Measurements from ENCODE around the gene KCTD14. TPM values are rescaled to one million over a fixed set of nuclear protein-coding genes. Genes with fewer than 3 reads are reported as not detected.
"Not testable (repeated sequence)": the region's sequence is repeated elsewhere in the genome, so short reads cannot be mapped to it uniquely, and the experiment has no call there.

Gene KCTD14
- polyA plus RNA-seq, 1 donor, result 1.0 TPM

DNA sequence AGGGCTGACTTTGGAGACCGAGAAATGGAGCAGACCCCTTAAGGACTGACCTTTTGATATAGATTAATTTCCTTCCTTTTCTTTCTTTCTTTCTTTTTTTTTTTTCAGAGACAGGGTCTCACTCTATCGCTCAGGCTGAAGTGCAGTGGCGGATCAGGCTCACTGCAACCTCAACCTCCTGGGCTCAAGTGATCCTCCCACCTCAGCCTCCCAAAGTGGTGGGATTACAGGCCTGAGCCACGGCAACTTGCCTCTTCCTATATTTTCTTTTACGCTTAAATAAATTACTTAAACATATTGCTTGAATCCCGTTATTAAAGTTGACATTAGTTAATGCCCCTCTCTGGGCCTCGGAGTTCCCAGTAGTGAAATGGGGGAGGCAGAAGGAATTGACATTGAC, 350 bp upstream of the KCTD14 start:
- no peak for DNase-seq (ENCODE audit: low read depth)

- DNase-seq (ENCODE audit: low read depth), result no peak
Observed at GRCh38 chr11:78021611-78022010, 1.5 kb downstream of the KCTD14 start.

GRCh38 chr11:78020246-78020645, 2.8 kb downstream of the KCTD14 start:
- no peak for DNase-seq (ENCODE audit: low read depth)

DNA sequence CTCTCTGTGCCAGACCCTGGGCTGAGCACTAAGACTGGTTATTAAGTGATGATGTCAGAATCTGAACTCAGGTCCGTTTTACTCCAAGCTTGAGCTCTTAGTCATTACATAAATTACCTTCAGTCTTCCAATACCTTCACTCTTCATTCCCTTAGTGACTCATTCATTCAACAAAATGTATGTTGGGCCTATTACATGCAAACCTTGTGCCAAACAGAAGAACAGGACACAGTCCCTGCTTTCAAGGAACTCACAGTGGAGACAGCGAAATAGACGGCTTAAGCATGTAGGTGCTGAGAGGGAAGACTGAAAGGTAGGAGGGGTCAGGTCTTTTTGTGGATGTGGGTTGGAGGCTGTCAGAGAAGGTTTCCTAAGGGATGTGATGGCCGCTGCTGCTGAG, 3.3 kb downstream of the KCTD14 start:
- DNase-seq (ENCODE audit: low read depth), result no peak

GRCh38 chr11:78015878-78016277, 7.2 kb downstream of the KCTD14 start:
- no peak for DNase-seq (ENCODE audit: low read depth)

- DNase-seq (ENCODE audit: low read depth), result not testable (repeated sequence)
Observed at GRCh38 chr11:78014937-78015520, 8.0 kb downstream of the KCTD14 start.

- no peak for DNase-seq (ENCODE audit: low read depth)
Observed at GRCh38 chr11:78011301-78011700, 11.8 kb downstream of the KCTD14 start.

GRCh38 chr11:78010755-78011154, 12.3 kb downstream of the KCTD14 start:
- DNase-seq (ENCODE audit: low read depth), result no peak

DNA sequence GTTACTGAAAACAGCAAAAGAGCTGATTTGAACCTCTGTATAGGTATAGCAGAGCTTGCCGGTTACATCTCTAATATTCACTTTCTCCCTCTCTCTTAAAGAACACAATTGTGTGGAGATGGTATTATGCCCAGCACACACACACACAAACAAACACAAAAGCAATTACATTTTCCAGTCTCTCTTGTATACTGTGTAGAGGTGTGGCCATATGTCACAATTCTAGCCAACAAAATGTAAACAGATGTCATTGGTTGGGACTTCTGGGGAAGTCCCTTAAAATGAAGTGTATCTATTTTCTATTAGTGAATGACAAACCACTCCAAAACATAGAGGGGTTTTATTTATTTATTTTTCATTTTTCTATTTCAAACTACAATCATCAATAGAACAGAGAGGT, 12.8 kb downstream of the KCTD14 start:
- no peak for DNase-seq (ENCODE audit: low read depth)

- DNase-seq (ENCODE audit: low read depth), result no peak
Observed at GRCh38 chr11:78009062-78009461, 14.0 kb downstream of the KCTD14 start.

DNA sequence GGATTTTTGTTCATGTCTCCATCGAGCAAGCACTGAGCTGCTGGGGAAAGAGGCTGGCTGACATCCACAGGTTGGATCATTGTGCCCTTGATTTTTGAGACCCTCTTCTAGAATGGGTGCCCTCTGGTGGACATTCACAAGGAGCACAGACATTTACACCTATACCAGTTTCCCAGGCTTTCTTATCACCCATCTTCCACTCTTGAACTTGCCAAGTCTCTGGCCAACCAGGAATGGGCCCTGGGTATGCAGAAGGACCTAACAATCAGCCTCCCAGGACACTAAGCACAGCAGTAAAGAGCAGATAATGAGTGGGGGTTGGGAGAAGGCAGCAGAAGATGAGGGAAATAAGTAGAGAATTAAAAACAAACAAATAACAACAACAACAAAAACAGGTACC, 22.9 kb downstream of the KCTD14 start:
- no peak for DNase-seq (ENCODE audit: low read depth)

GRCh38 chr11:77999446-78000030, 23.5 kb downstream of the KCTD14 start:
- no peak for DNase-seq (ENCODE audit: low read depth)

DNA sequence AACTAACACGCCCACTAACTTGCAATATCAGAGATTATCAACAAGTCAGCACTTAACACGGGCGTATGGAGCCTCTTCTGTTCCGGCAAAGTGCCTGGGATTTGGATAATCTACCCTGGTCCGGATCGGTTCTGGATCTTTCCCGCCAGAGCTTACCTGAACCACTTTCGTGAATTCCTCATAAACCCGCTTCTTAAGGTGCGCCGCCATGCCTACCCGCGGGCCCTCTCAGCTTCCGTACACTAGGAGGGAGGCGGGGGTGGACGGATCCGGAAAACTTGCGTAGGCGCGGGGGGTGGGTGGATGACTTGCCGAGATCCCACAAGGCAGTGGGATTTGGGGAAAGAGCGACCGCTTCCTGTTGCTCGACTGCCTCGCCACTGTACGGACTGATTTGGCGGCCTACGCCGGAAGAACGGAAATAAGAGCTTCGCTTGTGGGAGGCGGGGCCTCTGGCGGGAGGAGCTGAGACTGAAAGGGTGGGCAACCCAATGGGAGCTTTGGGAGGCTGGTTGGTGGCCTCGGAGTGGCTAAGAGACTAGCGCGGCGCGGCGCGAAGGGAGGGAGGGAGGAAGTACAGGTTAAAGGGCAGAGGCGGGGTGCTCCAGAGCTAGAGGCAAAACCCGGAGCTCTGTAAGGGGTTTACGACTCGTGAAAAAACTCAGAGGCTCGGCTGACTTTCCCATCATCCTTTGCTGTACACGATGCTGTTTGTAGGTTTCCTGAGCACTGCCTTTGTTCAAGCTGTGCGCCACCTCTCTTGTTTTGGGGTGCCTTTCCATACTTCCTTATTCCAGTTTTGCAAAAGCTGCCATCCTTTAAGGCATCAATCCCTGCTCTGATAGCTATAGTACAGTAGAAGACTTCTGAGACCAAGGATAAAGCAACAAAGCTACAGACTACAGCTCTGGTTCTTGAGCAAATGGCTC, 28.4 kb downstream of the KCTD14 start, which contains the start of gene INTS4:
Gene INTS4, minus strand, starts transcription at position 235 of the 929 bp plus-strand sequence. Its CDS starts 25 bp downstream, at position 210.
- peak; percentile 100 for DNase-seq (ENCODE audit: low read depth)

DNA sequence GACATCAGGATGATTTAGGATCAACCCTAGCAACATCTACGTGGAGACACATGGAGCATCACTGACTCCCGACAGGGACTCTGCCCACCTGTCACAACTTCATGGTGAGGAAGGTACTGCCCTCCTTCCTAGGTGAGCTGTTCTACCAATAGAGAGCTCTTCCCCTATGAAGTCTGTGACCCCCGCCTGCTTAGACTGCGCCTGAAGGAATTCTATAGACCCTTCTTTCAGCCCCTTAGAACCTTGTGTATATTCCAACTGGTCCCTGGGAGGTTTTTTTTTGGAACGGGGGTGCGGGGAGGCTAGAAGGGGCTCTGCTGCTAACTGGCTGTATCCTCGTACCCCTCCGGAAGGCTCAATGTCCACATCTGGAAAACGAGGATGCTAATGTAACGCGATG, 29.2 kb downstream of the KCTD14 start:
- DNase-seq (ENCODE audit: low read depth), result no peak

DNA sequence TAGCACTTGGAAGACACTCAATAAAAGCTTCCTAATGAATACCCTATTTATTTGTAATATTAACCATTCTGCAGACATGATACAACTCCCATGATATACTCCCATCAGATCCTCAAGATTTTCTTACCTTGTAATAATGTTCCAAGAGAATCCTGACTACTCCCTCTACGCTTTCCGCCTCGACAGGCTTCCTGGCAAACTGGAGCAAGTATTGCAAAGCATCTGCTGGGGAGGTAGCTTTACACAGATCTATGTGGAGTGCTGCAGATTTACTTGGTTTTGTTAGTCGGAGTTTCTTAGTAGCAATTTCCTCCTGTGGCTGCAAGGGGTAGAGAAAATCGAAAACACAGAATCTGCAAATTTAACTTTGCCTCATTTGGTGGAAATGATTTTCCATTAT, 32.1 kb downstream of the KCTD14 start:
- DNase-seq (ENCODE audit: low read depth), result no peak

GRCh38 chr11:77986456-77986855, 36.6 kb downstream of the KCTD14 start:
- not testable (repeated sequence) for DNase-seq (ENCODE audit: low read depth)

GRCh38 chr11:77981346-77981947, 41.6 kb downstream of the KCTD14 start:
- no peak for DNase-seq (ENCODE audit: low read depth)

- DNase-seq (ENCODE audit: low read depth), result no peak
Observed at GRCh38 chr11:77968337-77968736, 54.7 kb downstream of the KCTD14 start.

GRCh38 chr11:77967753-77968152, 55.3 kb downstream of the KCTD14 start:
- DNase-seq (ENCODE audit: low read depth), result no peak

DNA sequence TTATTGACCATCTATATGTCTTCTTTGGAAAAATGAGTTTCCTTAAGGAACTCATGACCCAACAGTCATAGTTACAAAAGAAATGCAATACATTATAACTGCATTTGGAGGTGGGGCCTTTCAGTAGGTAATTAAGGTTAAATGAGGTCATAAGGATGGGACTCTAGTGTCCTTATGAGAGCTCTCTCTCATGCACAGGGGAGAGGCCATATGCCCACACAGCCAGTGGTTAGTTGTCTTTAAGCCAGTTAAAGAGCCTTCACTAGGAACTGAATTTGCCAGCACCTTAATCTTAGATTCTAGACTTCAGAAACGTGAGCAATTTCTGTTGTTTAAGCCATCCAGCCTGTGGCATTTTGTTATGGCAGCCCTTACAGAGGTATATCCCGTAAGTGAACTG, 56.0 kb downstream of the KCTD14 start:
- no peak for DNase-seq (ENCODE audit: low read depth)

DNA sequence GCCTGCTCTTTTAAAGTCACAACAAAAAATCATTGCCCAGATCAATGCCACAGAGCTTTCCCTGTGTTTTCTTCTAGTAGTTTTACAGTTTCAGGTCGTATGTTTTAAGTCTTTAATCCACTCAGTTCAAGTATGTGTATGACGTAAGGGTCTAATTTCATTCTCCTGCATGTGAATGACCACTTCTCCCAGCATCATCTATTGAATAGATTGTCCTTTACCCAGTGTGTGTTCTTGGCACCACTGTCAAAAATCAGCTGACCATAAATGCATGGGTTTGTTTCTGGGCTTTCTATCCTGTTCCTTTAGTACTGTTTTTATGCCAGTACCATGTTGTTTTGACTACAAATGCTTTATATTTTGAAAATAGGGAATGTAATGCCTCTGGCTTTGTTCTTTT, 56.7 kb downstream of the KCTD14 start:
- no peak for DNase-seq (ENCODE audit: low read depth)
